GM23338 (cell line): Measurements from ENCODE around the gene PARVA. TPM values are rescaled to one million over a fixed set of nuclear protein-coding genes. Genes with fewer than 3 reads are reported as not detected.

ENCODE experiments used
- ATAC-seq: fragments of 200-7000 bp; cut with Tn5 transposase; 3 replicates; pipeline ENCODE4 v1.9.1; 2020
- DNase-seq: peaks from one replicate; pipeline ENCODE4 v3.0.0-alpha.2; 2015; ENCODE audit warnings: low spot score
- H2AFZ ChIP-seq: fragments of 200-600 bp; sonication (generic); 2 replicates; pipeline ENCODE4 v1.8.0; 2016; ENCODE audit warnings: antibody characterized with exemption, mild to moderate bottlenecking, moderate library complexity
- H3F3A ChIP-seq: fragments of 200-600 bp; sonication (generic); replicated peaks from 2 replicates; pipeline ENCODE4 v1.8.0; 2017; ENCODE audit warnings: antibody characterized with exemption, mixed run types, low read depth
- H3K27ac ChIP-seq: fragments of 200-600 bp; sonication (generic); 2 replicates; pipeline ENCODE4 v1.6.1; 2016; ENCODE audit warnings: low read depth
- H3K27me3 ChIP-seq: fragments of 200-600 bp; sonication (generic); 2 replicates; pipeline ENCODE4 v1.8.0; 2016; ENCODE audit warnings: mild to moderate bottlenecking, mixed run types, moderate library complexity; ENCODE audit not compliant: insufficient read depth
- H3K36me3 ChIP-seq: fragments of 200-600 bp; sonication (generic); 2 replicates; pipeline ENCODE4 v1.8.0; 2016; ENCODE audit warnings: mild to moderate bottlenecking; ENCODE audit not compliant: insufficient read depth
- H3K4me1 ChIP-seq: fragments of 200-600 bp; sonication (generic); 2 replicates; pipeline ENCODE4 v1.8.0; 2016; ENCODE audit warnings: mild to moderate bottlenecking, moderate library complexity; ENCODE audit not compliant: insufficient read depth
- H3K4me2 ChIP-seq: fragments of 200-600 bp; sonication (generic); 2 replicates; pipeline ENCODE4 v1.7.1; 2017; ENCODE audit warnings: mixed run types
- H3K4me3 ChIP-seq: fragments of 200-600 bp; sonication (generic); 2 replicates; pipeline ENCODE4 v1.6.1; 2016; ENCODE audit warnings: mixed run types
- H3K79me2 ChIP-seq: fragments of 200-600 bp; sonication (generic); replicated peaks from 2 replicates; pipeline ENCODE4 v1.8.0; 2017; ENCODE audit warnings: mild to moderate bottlenecking; ENCODE audit not compliant: insufficient read depth
- H3K9me2 ChIP-seq: fragments of 200-600 bp; sonication (generic); 2 replicates; pipeline ENCODE4 v1.8.0; 2017; ENCODE audit not compliant: insufficient read depth
- H4K20me1 ChIP-seq: fragments of 200-600 bp; sonication (generic); replicated peaks from 2 replicates; pipeline ENCODE4 v1.8.0; 2017; ENCODE audit warnings: mild to moderate bottlenecking; ENCODE audit not compliant: insufficient read depth
- H3K27ac Mint-ChIP-seq: 2 replicates; pipeline ENCODE4 v1.8.0; 2020; ENCODE audit warnings: inconsistent platforms, mild to moderate bottlenecking, moderate library complexity, mixed read lengths
- H3K27me3 Mint-ChIP-seq: 3 replicates; pipeline ENCODE4 v1.8.0; 2022; ENCODE audit warnings: low read depth, mild to moderate bottlenecking, moderate library complexity, mixed read lengths, inconsistent platforms; ENCODE audit not compliant: insufficient read depth, poor library complexity
- H3K36me3 Mint-ChIP-seq: 3 replicates; pipeline ENCODE4 v1.8.0; 2021; ENCODE audit warnings: low read depth, mild to moderate bottlenecking, inconsistent platforms, moderate library complexity, mixed read lengths
- H3K4me1 Mint-ChIP-seq: 3 replicates; pipeline ENCODE4 v1.8.0; 2020; ENCODE audit warnings: mild to moderate bottlenecking, inconsistent platforms, mixed read lengths
- H3K4me3 Mint-ChIP-seq: 3 replicates; pipeline ENCODE4 v1.8.0; 2021; ENCODE audit warnings: moderate library complexity, mild to moderate bottlenecking, inconsistent platforms, mixed read lengths
- H3K9me3 Mint-ChIP-seq: 3 replicates; pipeline ENCODE4 v1.8.0; 2020; ENCODE audit warnings: moderate library complexity, mild to moderate bottlenecking, inconsistent platforms, mixed read lengths
- CREB1 ChIP-seq: fragments of 250-450 bp; sonication (Bioruptor Pico); IDR thresholded peaks from 2 replicates; pipeline ENCODE4 v1.5.0; 2020; ENCODE audit warnings: low read depth, mild to moderate bottlenecking, moderate library complexity
- EZH2 ChIP-seq: fragments of 200-600 bp; sonication (generic); IDR thresholded peaks from one replicate; pipeline ENCODE4 v1.8.0; 2017; ENCODE audit warnings: antibody characterized with exemption, mild to moderate bottlenecking, low read depth; ENCODE audit not compliant: unreplicated experiment
- EZH2phosphoT487 ChIP-seq: fragments of 200-600 bp; sonication (generic); IDR thresholded peaks from one replicate; pipeline ENCODE4 v1.8.1; 2018; ENCODE audit warnings: antibody characterized with exemption; ENCODE audit not compliant: unreplicated experiment
- JUNB ChIP-seq: IDR thresholded peaks from one replicate; pipeline ENCODE4 v1.6.1; 2016; ENCODE audit warnings: antibody characterized with exemption; ENCODE audit not compliant: unreplicated experiment
- NANOG ChIP-seq: IDR thresholded peaks from 2 replicates; pipeline ENCODE4 v1.6.1; 2016; ENCODE audit warnings: antibody characterized with exemption, borderline replicate concordance
- POLR2AphosphoS5 ChIP-seq: IDR thresholded peaks from 2 replicates; pipeline ENCODE4 v1.6.1; 2016; ENCODE audit warnings: antibody characterized with exemption, low read depth
- STAT1 ChIP-seq: IDR thresholded peaks from one replicate; pipeline ENCODE4 v1.6.1; 2016; ENCODE audit warnings: antibody characterized with exemption; ENCODE audit not compliant: unreplicated experiment
- ZNF114 ChIP-seq: fragments of 250-450 bp; sonication (Bioruptor Pico); IDR thresholded peaks from 2 replicates; pipeline ENCODE4 v1.5.0; 2020; ENCODE audit warnings: mild to moderate bottlenecking, moderate library complexity
- ZNF331 ChIP-seq: fragments of 250-450 bp; sonication (Bioruptor Pico); IDR thresholded peaks from 2 replicates; pipeline ENCODE4 v1.5.0; 2020; ENCODE audit warnings: low read depth, mild to moderate bottlenecking, moderate library complexity
- polyA plus RNA-seq: library from polyadenylated mRNA; unstranded; fragments of >200 nt; fragmentation: Nextera tagmentation; extraction: Ambion mirVana; gene quantifications from 2 replicates; pipeline ENCODE4 v1.2.1, GENCODE V29; 2016
- total RNA-seq: library from RNA; depleted of rRNA; stranded (reverse); fragments of >200 nt; shearing (Covaris generic); gene quantifications from 2 replicates; pipeline ENCODE4 v1.2.3, GENCODE V29; 2014
- TF ChIP-seq, protein P1 (sequence below): fragments of 250-450 bp; sonication (Bioruptor Pico); IDR thresholded peaks from 2 replicates; pipeline ENCODE4 v1.5.0; 2020; ENCODE audit warnings: mild to moderate bottlenecking, moderate library complexity
- TF ChIP-seq, protein P2 (sequence below): IDR thresholded peaks from 2 replicates; pipeline ENCODE4 v1.6.1; 2016; ENCODE audit warnings: antibody characterized with exemption
- TF ChIP-seq, protein P3 (sequence below): IDR thresholded peaks from one replicate; pipeline ENCODE4 v1.6.1; 2018; ENCODE audit warnings: antibody characterized with exemption; ENCODE audit not compliant: unreplicated experiment
- TF ChIP-seq, protein P4 (sequence below), 2 experiments: fragments of 200-600 bp in 1 of 2; sonication (generic) in 1 of 2; conservative IDR thresholded peaks; 2 replicates each; pipeline versions ENCODE4 v1.5.1 to v1.6.1; 2016 to 2017; ENCODE audit warnings: antibody characterized with exemption in 2 of 2, low read depth in 2 of 2, mild to moderate bottlenecking in 2 of 2, moderate library complexity in 1 of 2

Gene PARVA
- total and polyA plus RNA-seq, 2 experiments from 2014 or later: 5.8 to 6.9 TPM

DNA sequence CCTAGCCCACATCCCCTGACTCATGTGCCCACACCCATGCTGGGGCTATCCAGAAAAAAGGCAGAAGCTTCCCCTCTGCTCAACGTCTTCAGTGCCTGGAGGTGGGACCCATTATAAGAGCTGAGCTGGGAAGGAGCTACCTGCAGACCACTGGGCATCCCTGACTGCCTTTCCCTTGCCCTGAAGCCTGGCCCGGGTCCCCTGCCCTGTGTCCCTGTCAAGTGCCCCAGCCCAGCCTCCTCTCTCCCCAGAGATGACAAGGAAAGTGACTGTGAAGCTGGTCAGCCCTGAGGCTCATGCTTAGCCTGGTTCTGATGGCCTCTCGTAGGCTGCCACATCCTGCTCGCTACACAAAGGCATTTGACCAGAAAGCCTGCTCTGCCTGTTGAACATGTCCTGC is 140.4 kb downstream of the PARVA start:
- H3K4me3 Mint-ChIP-seq: no peak overlapping the region
- no peak overlapping the region for H3K27ac Mint-ChIP-seq
- no peaks in the 10 kb centered on the region for H3K36me3 Mint-ChIP-seq
- Histone ChIP-seq H3K27me3 (no peaks in the 10 kb centered on the region), H3K27ac (no peak overlapping the region), H3K4me3 (no peak overlapping the region), H3F3A (no peaks in the 10 kb centered on the region), H2AFZ (no peak overlapping the region), H3K4me2 (no peak overlapping the region), H3K4me1 (no peaks in the 10 kb centered on the region), H3K79me2 (no peaks in the 10 kb centered on the region), H3K36me3 (no peaks in the 10 kb centered on the region), H4K20me1 (no peaks in the 10 kb centered on the region), H3K9me2 (no peaks in the 10 kb centered on the region)
- H3K4me1 Mint-ChIP-seq: no peaks in the 10 kb centered on the region; the same call in 2 of the 3 replicates
- no peaks in the 10 kb centered on the region for H3K9me3 Mint-ChIP-seq
- ATAC-seq (no peak), DNase-seq (no peak)
- peaks cover 13% of the 10 kb centered on the region for H3K27me3 Mint-ChIP-seq
- TF ChIP-seq EZH2phosphoT487 (no peak), POLR2AphosphoS5 (no peak), STAT1 (no peak), EZH2 (no peak), JUNB (no peak), ZNF331 (CRISPR knock-in tag) (no peak), ZNF114 (CRISPR knock-in tag) (no peak), NANOG (no peak), CREB1 (CRISPR knock-in tag) (no peak)
- TF ChIP-seq, protein P1, sequence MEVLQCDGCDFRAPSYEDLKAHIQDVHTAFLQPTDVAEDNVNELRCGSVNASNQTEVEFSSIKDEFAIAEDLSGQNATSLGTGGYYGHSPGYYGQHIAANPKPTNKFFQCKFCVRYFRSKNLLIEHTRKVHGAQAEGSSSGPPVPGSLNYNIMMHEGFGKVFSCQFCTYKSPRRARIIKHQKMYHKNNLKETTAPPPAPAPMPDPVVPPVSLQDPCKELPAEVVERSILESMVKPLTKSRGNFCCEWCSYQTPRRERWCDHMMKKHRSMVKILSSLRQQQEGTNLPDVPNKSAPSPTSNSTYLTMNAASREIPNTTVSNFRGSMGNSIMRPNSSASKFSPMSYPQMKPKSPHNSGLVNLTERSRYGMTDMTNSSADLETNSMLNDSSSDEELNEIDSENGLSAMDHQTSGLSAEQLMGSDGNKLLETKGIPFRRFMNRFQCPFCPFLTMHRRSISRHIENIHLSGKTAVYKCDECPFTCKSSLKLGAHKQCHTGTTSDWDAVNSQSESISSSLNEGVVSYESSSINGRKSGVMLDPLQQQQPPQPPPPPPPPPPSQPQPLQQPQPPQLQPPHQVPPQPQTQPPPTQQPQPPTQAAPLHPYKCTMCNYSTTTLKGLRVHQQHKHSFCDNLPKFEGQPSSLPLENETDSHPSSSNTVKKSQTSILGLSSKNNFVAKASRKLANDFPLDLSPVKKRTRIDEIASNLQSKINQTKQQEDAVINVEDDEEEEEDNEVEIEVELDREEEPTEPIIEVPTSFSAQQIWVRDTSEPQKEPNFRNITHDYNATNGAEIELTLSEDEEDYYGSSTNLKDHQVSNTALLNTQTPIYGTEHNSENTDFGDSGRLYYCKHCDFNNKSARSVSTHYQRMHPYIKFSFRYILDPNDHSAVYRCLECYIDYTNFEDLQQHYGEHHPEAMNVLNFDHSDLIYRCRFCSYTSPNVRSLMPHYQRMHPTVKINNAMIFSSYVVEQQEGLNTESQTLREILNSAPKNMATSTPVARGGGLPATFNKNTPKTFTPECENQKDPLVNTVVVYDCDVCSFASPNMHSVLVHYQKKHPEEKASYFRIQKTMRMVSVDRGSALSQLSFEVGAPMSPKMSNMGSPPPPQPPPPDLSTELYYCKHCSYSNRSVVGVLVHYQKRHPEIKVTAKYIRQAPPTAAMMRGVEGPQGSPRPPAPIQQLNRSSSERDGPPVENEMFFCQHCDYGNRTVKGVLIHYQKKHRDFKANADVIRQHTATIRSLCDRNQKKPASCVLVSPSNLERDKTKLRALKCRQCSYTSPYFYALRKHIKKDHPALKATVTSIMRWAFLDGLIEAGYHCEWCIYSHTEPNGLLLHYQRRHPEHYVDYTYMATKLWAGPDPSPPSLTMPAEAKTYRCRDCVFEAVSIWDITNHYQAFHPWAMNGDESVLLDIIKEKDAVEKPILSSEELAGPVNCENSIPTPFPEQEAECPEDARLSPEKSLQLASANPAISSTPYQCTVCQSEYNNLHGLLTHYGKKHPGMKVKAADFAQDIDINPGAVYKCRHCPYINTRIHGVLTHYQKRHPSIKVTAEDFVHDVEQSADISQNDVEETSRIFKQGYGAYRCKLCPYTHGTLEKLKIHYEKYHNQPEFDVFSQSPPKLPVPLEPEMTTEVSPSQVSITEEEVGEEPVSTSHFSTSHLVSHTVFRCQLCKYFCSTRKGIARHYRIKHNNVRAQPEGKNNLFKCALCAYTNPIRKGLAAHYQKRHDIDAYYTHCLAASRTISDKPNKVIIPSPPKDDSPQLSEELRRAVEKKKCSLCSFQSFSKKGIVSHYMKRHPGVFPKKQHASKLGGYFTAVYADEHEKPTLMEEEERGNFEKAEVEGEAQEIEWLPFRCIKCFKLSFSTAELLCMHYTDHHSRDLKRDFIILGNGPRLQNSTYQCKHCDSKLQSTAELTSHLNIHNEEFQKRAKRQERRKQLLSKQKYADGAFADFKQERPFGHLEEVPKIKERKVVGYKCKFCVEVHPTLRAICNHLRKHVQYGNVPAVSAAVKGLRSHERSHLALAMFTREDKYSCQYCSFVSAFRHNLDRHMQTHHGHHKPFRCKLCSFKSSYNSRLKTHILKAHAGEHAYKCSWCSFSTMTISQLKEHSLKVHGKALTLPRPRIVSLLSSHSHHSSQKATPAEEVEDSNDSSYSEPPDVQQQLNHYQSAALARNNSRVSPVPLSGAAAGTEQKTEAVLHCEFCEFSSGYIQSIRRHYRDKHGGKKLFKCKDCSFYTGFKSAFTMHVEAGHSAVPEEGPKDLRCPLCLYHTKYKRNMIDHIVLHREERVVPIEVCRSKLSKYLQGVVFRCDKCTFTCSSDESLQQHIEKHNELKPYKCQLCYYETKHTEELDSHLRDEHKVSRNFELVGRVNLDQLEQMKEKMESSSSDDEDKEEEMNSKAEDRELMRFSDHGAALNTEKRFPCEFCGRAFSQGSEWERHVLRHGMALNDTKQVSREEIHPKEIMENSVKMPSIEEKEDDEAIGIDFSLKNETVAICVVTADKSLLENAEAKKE (CRISPR knock-in tag): no peak
- TF ChIP-seq, protein P2, sequence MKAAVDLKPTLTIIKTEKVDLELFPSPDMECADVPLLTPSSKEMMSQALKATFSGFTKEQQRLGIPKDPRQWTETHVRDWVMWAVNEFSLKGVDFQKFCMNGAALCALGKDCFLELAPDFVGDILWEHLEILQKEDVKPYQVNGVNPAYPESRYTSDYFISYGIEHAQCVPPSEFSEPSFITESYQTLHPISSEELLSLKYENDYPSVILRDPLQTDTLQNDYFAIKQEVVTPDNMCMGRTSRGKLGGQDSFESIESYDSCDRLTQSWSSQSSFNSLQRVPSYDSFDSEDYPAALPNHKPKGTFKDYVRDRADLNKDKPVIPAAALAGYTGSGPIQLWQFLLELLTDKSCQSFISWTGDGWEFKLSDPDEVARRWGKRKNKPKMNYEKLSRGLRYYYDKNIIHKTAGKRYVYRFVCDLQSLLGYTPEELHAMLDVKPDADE: no peak
- TF ChIP-seq, protein P3, sequence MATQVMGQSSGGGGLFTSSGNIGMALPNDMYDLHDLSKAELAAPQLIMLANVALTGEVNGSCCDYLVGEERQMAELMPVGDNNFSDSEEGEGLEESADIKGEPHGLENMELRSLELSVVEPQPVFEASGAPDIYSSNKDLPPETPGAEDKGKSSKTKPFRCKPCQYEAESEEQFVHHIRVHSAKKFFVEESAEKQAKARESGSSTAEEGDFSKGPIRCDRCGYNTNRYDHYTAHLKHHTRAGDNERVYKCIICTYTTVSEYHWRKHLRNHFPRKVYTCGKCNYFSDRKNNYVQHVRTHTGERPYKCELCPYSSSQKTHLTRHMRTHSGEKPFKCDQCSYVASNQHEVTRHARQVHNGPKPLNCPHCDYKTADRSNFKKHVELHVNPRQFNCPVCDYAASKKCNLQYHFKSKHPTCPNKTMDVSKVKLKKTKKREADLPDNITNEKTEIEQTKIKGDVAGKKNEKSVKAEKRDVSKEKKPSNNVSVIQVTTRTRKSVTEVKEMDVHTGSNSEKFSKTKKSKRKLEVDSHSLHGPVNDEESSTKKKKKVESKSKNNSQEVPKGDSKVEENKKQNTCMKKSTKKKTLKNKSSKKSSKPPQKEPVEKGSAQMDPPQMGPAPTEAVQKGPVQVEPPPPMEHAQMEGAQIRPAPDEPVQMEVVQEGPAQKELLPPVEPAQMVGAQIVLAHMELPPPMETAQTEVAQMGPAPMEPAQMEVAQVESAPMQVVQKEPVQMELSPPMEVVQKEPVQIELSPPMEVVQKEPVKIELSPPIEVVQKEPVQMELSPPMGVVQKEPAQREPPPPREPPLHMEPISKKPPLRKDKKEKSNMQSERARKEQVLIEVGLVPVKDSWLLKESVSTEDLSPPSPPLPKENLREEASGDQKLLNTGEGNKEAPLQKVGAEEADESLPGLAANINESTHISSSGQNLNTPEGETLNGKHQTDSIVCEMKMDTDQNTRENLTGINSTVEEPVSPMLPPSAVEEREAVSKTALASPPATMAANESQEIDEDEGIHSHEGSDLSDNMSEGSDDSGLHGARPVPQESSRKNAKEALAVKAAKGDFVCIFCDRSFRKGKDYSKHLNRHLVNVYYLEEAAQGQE: no peak
- TF ChIP-seq, protein P4, sequence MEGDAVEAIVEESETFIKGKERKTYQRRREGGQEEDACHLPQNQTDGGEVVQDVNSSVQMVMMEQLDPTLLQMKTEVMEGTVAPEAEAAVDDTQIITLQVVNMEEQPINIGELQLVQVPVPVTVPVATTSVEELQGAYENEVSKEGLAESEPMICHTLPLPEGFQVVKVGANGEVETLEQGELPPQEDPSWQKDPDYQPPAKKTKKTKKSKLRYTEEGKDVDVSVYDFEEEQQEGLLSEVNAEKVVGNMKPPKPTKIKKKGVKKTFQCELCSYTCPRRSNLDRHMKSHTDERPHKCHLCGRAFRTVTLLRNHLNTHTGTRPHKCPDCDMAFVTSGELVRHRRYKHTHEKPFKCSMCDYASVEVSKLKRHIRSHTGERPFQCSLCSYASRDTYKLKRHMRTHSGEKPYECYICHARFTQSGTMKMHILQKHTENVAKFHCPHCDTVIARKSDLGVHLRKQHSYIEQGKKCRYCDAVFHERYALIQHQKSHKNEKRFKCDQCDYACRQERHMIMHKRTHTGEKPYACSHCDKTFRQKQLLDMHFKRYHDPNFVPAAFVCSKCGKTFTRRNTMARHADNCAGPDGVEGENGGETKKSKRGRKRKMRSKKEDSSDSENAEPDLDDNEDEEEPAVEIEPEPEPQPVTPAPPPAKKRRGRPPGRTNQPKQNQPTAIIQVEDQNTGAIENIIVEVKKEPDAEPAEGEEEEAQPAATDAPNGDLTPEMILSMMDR (conservative IDR thresholded peaks at IDR 0.05; ENCODE audit: low read depth in 2 of 2): no peak
